Measurements from ENCODE around the gene DYNLT1. TPM values are rescaled to one million over a fixed set of nuclear protein-coding genes. Genes with fewer than 3 reads are reported as not detected.

DYNLT1 gene
- 122 TPM for polyA plus RNA-seq (2012; ENCODE audit: insufficient read depth, insufficient read length, low read depth)

- no peak for TF ChIP-seq CTCF (IDR thresholded peaks at IDR 0.05; ENCODE audit: low read depth, low read length)
- Histone ChIP-seq H3K9me3 (no peaks in the 10 kb centered on the region), H3K36me3 (peaks cover 20% of the 10 kb centered on the region), H3K27me3 (no peaks in the 10 kb centered on the region), H3K4me1 (peaks cover under 1% of the 10 kb centered on the region), H3K4me3 (ENCODE audit: low read depth, low read length) (peak within 1 kb of the TSS; percentile 95)
- DNase-seq, result peak; percentile 95
These were observed at the start of gene DYNLT1 for GRCh38 chr6:158644231-158645063. Gene DYNLT1 (minus strand): TSS chr6:158644743. CDS start chr6:158644708, 35 bp downstream.

- Histone ChIP-seq H3K4me3 (ENCODE audit: low read depth, low read length) (no peak overlapping the region), H3K27me3 (no peaks in the 10 kb centered on the region), H3K9me3 (no peaks in the 10 kb centered on the region), H3K36me3 (no peaks in the 10 kb centered on the region), H3K4me1 (no peaks in the 10 kb centered on the region)
- TF ChIP-seq CTCF (IDR thresholded peaks at IDR 0.05; ENCODE audit: low read depth, low read length), result no peak
- no peak for DNase-seq
These were observed 44.3 kb upstream of the DYNLT1 start for GRCh38 chr6:158688860-158689259.

GRCh38 chr6:158687506-158687905, 43.0 kb upstream of the DYNLT1 start:
- H3K9me3 ChIP-seq, result no peaks in the 10 kb centered on the region
- no peak for TF ChIP-seq CTCF (IDR thresholded peaks at IDR 0.05; ENCODE audit: low read depth, low read length)
- no peak overlapping the region for H3K4me3 ChIP-seq (ENCODE audit: low read depth, low read length)
- H3K4me1 ChIP-seq, result no peaks in the 10 kb centered on the region
- H3K36me3 ChIP-seq, result no peaks in the 10 kb centered on the region
- no peaks in the 10 kb centered on the region for H3K27me3 ChIP-seq
- DNase-seq, result no peak

GRCh38 chr6:158686791-158687381, 42.3 kb upstream of the DYNLT1 start:
- no peak for DNase-seq
- no peak for TF ChIP-seq CTCF (IDR thresholded peaks at IDR 0.05; ENCODE audit: low read depth, low read length)
- H3K4me3 ChIP-seq (ENCODE audit: low read depth, low read length), result no peak overlapping the region
- H3K36me3 ChIP-seq, result no peaks in the 10 kb centered on the region
- H3K9me3 ChIP-seq, result no peaks in the 10 kb centered on the region
- no peaks in the 10 kb centered on the region for H3K4me1 ChIP-seq
- H3K27me3 ChIP-seq, result no peaks in the 10 kb centered on the region

GRCh38 chr6:158686311-158686710, 41.8 kb upstream of the DYNLT1 start:
- no peak for DNase-seq
- Histone ChIP-seq H3K36me3 (no peaks in the 10 kb centered on the region), H3K4me3 (ENCODE audit: low read depth, low read length) (no peak overlapping the region), H3K27me3 (no peaks in the 10 kb centered on the region), H3K4me1 (no peaks in the 10 kb centered on the region), H3K9me3 (no peaks in the 10 kb centered on the region)
- no peak for TF ChIP-seq CTCF (IDR thresholded peaks at IDR 0.05; ENCODE audit: low read depth, low read length)

Data from BE2C (cell line).